H1 (cell line): ENCODE measurements around the gene PTPN18.

Experiments used
- CHD7 ChIP-seq: fragments of 300-600 bp; sonication (generic); IDR thresholded peaks from 2 replicates; pipeline ENCODE4 v1.7.1; 2012; ENCODE audit warnings: low read length, moderate library complexity, mild to moderate bottlenecking, inconsistent platforms; ENCODE audit not compliant: insufficient replicate concordance
- POLR2A ChIP-seq, 2 experiments: IDR thresholded peaks; 1 replicate in 1 of 2; 2 replicates in 1 of 2; pipeline ENCODE4 v1.6.1; 2011; ENCODE audit warnings: low read depth in 2 of 2, low read length in 2 of 2, mild to moderate bottlenecking in 2 of 2; ENCODE audit errors: control extremely low read depth in 1 of 2
- POLR2AphosphoS5 ChIP-seq: IDR thresholded peaks from 2 replicates; pipeline ENCODE4 v1.6.1; 2011; ENCODE audit warnings: low read depth, low read length
- TF ChIP-seq, protein P1 (sequence below), 3 experiments: IDR thresholded peaks; 1 replicate in 2 of 3; 2 replicates in 1 of 3; pipeline versions ENCODE4 v1.5.1 to v1.6.1; 2011; ENCODE audit warnings: low read length in 3 of 3, mild to moderate bottlenecking in 3 of 3, inconsistent platforms in 2 of 3, low read depth in 1 of 3, moderate library complexity in 1 of 3; ENCODE audit not compliant: insufficient read depth in 1 of 3; ENCODE audit errors: control extremely low read depth in 1 of 3

DNA sequence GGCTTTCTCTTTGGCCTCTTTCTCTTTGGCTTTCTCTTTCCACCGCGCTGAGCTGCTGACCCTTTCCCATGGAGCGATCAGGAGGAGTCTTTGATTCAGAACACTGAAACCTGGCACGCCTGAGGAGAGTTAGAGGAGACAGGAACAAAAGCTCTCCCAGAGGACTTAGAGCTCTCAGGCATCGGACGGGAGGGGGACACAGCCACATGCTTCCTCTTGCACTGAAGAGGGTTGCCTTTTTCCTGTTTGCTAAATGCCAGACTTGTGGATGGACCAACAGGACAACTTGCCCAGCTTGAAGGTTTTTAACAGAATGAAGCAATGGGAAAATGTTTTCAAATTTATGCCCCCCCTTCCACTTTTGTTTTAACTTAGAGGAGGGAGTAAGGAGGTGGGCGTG, 3.6 kb upstream of the PTPN18 start:
- TF ChIP-seq CHD7, result no peak
- TF ChIP-seq POLR2AphosphoS5, result no peak
- TF ChIP-seq POLR2A (IDR thresholded peaks at IDR 0.05; ENCODE audit: control extremely low read depth in 1 of 2, low read depth in 2 of 2, low read length in 2 of 2), result no peak
- TF ChIP-seq, protein P1, sequence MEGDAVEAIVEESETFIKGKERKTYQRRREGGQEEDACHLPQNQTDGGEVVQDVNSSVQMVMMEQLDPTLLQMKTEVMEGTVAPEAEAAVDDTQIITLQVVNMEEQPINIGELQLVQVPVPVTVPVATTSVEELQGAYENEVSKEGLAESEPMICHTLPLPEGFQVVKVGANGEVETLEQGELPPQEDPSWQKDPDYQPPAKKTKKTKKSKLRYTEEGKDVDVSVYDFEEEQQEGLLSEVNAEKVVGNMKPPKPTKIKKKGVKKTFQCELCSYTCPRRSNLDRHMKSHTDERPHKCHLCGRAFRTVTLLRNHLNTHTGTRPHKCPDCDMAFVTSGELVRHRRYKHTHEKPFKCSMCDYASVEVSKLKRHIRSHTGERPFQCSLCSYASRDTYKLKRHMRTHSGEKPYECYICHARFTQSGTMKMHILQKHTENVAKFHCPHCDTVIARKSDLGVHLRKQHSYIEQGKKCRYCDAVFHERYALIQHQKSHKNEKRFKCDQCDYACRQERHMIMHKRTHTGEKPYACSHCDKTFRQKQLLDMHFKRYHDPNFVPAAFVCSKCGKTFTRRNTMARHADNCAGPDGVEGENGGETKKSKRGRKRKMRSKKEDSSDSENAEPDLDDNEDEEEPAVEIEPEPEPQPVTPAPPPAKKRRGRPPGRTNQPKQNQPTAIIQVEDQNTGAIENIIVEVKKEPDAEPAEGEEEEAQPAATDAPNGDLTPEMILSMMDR (IDR thresholded peaks at IDR 0.05; ENCODE audit: control extremely low read depth in 1 of 3, insufficient read depth in 1 of 3, low read depth in 1 of 3, low read length in 3 of 3), result no peak
